GM21717 (cell line): Measurements from ENCODE around the gene RAET1L.
"Not testable (repeated sequence)": the region's sequence is repeated elsewhere in the genome, so short reads cannot be mapped to it uniquely, and the experiment has no call there.

Experiments used
- ATAC-seq: cut with Tn5 transposase; IDR thresholded peaks from one replicate; pipeline ENCODE4 v1.9.1; 2021; ENCODE audit warnings: mild to moderate bottlenecking, moderate library complexity; ENCODE audit not compliant: unreplicated experiment

The RAET1L gene

GRCh38 chr6:150046943-150047342, 21.6 kb upstream of the RAET1L start:
- ATAC-seq = no peak

GRCh38 chr6:150044621-150045145, 19.4 kb upstream of the RAET1L start:
- ATAC-seq = no peak

GRCh38 chr6:150043501-150044412, 18.4 kb upstream of the RAET1L start:
- ATAC-seq = no peak

GRCh38 chr6:150043096-150043495, 17.8 kb upstream of the RAET1L start:
- no peak for ATAC-seq

GRCh38 chr6:150038202-150039062, 13.1 kb upstream of the RAET1L start:
- ATAC-seq = no peak

GRCh38 chr6:150037526-150038201, 12.3 kb upstream of the RAET1L start:
- ATAC-seq = no peak

- no peak for ATAC-seq
These were observed 10.7 kb upstream of the RAET1L start for GRCh38 chr6:150036081-150036480.

- no peak for ATAC-seq
These were observed 8.0 kb upstream of the RAET1L start for GRCh38 chr6:150033207-150033771.

- no peak for ATAC-seq
These were observed 7.3 kb upstream of the RAET1L start for GRCh38 chr6:150032598-150032997.

GRCh38 chr6:150030611-150031010, 5.3 kb upstream of the RAET1L start:
- ATAC-seq = no peak

GRCh38 chr6:150029749-150030148, 4.4 kb upstream of the RAET1L start:
- no peak for ATAC-seq

- ATAC-seq = no peak
These were observed 3.9 kb upstream of the RAET1L start for GRCh38 chr6:150029276-150029675.

GRCh38 chr6:150028799-150029198, 3.5 kb upstream of the RAET1L start:
- ATAC-seq = no peak

GRCh38 chr6:150027806-150028565, 2.7 kb upstream of the RAET1L start:
- ATAC-seq = no peak

GRCh38 chr6:150026976-150027805, 1.9 kb upstream of the RAET1L start:
- ATAC-seq = no peak

- no peak for ATAC-seq
These were observed 631 bp downstream of the RAET1L start for GRCh38 chr6:150024646-150025155.

- ATAC-seq = not testable (repeated sequence)
These were observed 1.3 kb downstream of the RAET1L start for GRCh38 chr6:150024021-150024420.

- ATAC-seq = not testable (repeated sequence)
These were observed 3.5 kb downstream of the RAET1L start for GRCh38 chr6:150021870-150022269.
